Neural progenitor cell (in vitro differentiated cells): ENCODE measurements around the gene MRC2. TPM values are rescaled to one million over a fixed set of nuclear protein-coding genes. Genes with fewer than 3 reads are reported as not detected.
A peak's percentile ranks its signal among the peaks of the same experiment; 100 is the strongest.

ENCODE experiments used
- DNase-seq: peaks from one replicate; pipeline ENCODE4 v3.0.0-alpha.2; 2016; ENCODE audit warnings: low spot score
- H2AFZ ChIP-seq: fragments of 200-600 bp; sonication (generic); replicated peaks from 2 replicates; pipeline ENCODE4 v1.6.1; 2016; ENCODE audit warnings: antibody characterized with exemption
- H3F3A ChIP-seq: fragments of 200-600 bp; sonication (generic); 2 replicates; pipeline ENCODE4 v1.6.1; 2016; ENCODE audit warnings: antibody characterized with exemption, low read depth
- H3K27ac ChIP-seq: fragments of 200-600 bp; sonication (generic); 2 replicates; pipeline ENCODE4 v1.5.1; 2016; ENCODE audit warnings: mild to moderate bottlenecking
- H3K27me3 ChIP-seq: fragments of 200-600 bp; sonication (generic); 2 replicates; pipeline ENCODE4 v1.6.1; 2016; ENCODE audit warnings: mild to moderate bottlenecking, moderate library complexity
- H3K36me3 ChIP-seq: fragments of 200-600 bp; sonication (generic); 2 replicates; pipeline ENCODE4 v1.5.1; 2016
- H3K4me1 ChIP-seq: fragments of 200-600 bp; sonication (generic); 2 replicates; pipeline ENCODE4 v1.6.1; 2016; ENCODE audit warnings: mixed run types
- H3K4me2 ChIP-seq: fragments of 200-600 bp; sonication (generic); 2 replicates; pipeline ENCODE4 v1.6.1; 2016
- H3K4me3 ChIP-seq: fragments of 200-600 bp; sonication (generic); 2 replicates; pipeline ENCODE4 v1.5.1; 2016
- H3K79me2 ChIP-seq: fragments of 200-600 bp; sonication (generic); 2 replicates; pipeline ENCODE4 v1.6.1; 2016; ENCODE audit warnings: low read depth
- H3K9ac ChIP-seq: fragments of 200-600 bp; sonication (generic); 2 replicates; pipeline ENCODE4 v1.6.1; 2016
- H3K9me3 ChIP-seq: fragments of 200-600 bp; sonication (generic); 2 replicates; pipeline ENCODE4 v1.5.1; 2016; ENCODE audit warnings: low read depth
- H4K20me1 ChIP-seq: fragments of 200-600 bp; sonication (generic); 2 replicates; pipeline ENCODE4 v1.6.1; 2016; ENCODE audit warnings: low read depth
- H3K27ac Mint-ChIP-seq: 3 replicates; pipeline ENCODE4 v1.8.0; 2021; ENCODE audit warnings: mixed read lengths
- H3K27me3 Mint-ChIP-seq: 2 replicates; pipeline ENCODE4 v1.8.0; 2022; ENCODE audit warnings: low read depth, mild to moderate bottlenecking, inconsistent platforms, moderate library complexity, mixed read lengths; ENCODE audit not compliant: insufficient read depth
- H3K36me3 Mint-ChIP-seq: 3 replicates; pipeline ENCODE4 v1.8.0; 2021; ENCODE audit warnings: mixed read lengths
- H3K4me1 Mint-ChIP-seq: 3 replicates; pipeline ENCODE4 v1.8.0; 2021; ENCODE audit warnings: mixed read lengths
- H3K4me3 Mint-ChIP-seq: 3 replicates; pipeline ENCODE4 v1.8.0; 2021; ENCODE audit warnings: mild to moderate bottlenecking, moderate library complexity, mixed read lengths
- H3K9me3 Mint-ChIP-seq: 3 replicates; pipeline ENCODE4 v1.8.0; 2020; ENCODE audit warnings: mixed read lengths
- CTCF ChIP-seq: fragments of 200-600 bp; sonication (generic); IDR thresholded peaks from 2 replicates; pipeline ENCODE4 v1.5.1; 2017; ENCODE audit warnings: antibody characterized with exemption, mild to moderate bottlenecking
- EZH2 ChIP-seq: fragments of 200-600 bp; sonication (generic); IDR thresholded peaks from 2 replicates; pipeline ENCODE4 v1.6.1; 2017; ENCODE audit warnings: antibody characterized with exemption, mild to moderate bottlenecking, moderate library complexity
- EZH2phosphoT487 ChIP-seq: fragments of 200-600 bp; sonication (generic); IDR thresholded peaks from 2 replicates; pipeline ENCODE4 v1.6.1; 2017; ENCODE audit warnings: antibody characterized with exemption
- total RNA-seq: library from RNA; depleted of rRNA; stranded (reverse); fragments of >200 nt; gene quantifications from 2 replicates; pipeline ENCODE4 v1.2.3, GENCODE V29; 2015; ENCODE audit warnings: low replicate concordance

The MRC2 gene
- total RNA-seq, 1 donor from 2014 or later: 24.6 TPM

- no peaks in the 10 kb centered on the region for H3K79me2 ChIP-seq
- DNase-seq: no peak
- no peaks in the 10 kb centered on the region for H4K20me1 ChIP-seq
- H3K9me3 ChIP-seq: no peaks in the 10 kb centered on the region
- H3K36me3 Mint-ChIP-seq: peaks cover 13% of the 10 kb centered on the region
- peaks cover 27% of the 10 kb centered on the region for H3F3A ChIP-seq
- H3K4me2 ChIP-seq: no peak overlapping the region
- no peaks in the 10 kb centered on the region for H3K36me3 ChIP-seq
- peaks cover 4% of the 10 kb centered on the region for H3K27me3 Mint-ChIP-seq
- no peak overlapping the region for H3K9ac ChIP-seq
- H2AFZ ChIP-seq: no peak overlapping the region
- peak overlapping the region; percentile 87 for H3K27ac Mint-ChIP-seq
- H3K27ac ChIP-seq: peak overlapping the region; percentile 53
- no peaks in the 10 kb centered on the region for H3K27me3 ChIP-seq
- H3K4me3 Mint-ChIP-seq: peak overlapping the region; percentile 55
- H3K9me3 Mint-ChIP-seq: no peaks in the 10 kb centered on the region
- no peak for TF ChIP-seq EZH2
- TF ChIP-seq CTCF: no peak
- no peak for TF ChIP-seq EZH2phosphoT487
- H3K4me3 ChIP-seq: no peak overlapping the region
- H3K4me1 Mint-ChIP-seq: peaks cover 27% of the 10 kb centered on the region
- peaks cover 22% of the 10 kb centered on the region for H3K4me1 ChIP-seq
Measured at GRCh38 chr17:62618647-62619416, 8.6 kb upstream of the MRC2 start.

- Mint-ChIP-seq H3K9me3 (no peaks in the 10 kb centered on the region), H3K27me3 (peaks cover 7% of the 10 kb centered on the region), H3K4me1 (peaks cover 27% of the 10 kb centered on the region)
Measured at GRCh38 chr17:62619417-62620155, 7.9 kb upstream of the MRC2 start.

GRCh38 chr17:62621223-62621622 is 6.2 kb upstream of the MRC2 start:
- peaks cover 10% of the 10 kb centered on the region for H3K27me3 Mint-ChIP-seq
- H3K27ac Mint-ChIP-seq: no peak overlapping the region
- no peak for DNase-seq
- no peak overlapping the region for H3K4me3 Mint-ChIP-seq
- H3K4me1 ChIP-seq: peaks cover 32% of the 10 kb centered on the region
- H3K27ac ChIP-seq: no peak overlapping the region
- peaks cover 39% of the 10 kb centered on the region for H3F3A ChIP-seq
- TF ChIP-seq CTCF: no peak
- no peak for TF ChIP-seq EZH2
- no peak for TF ChIP-seq EZH2phosphoT487
- H3K9me3 Mint-ChIP-seq: no peaks in the 10 kb centered on the region
- no peaks in the 10 kb centered on the region for H3K36me3 ChIP-seq
- H4K20me1 ChIP-seq: no peaks in the 10 kb centered on the region
- no peak overlapping the region for H3K4me3 ChIP-seq
- no peaks in the 10 kb centered on the region for H3K9me3 ChIP-seq
- H3K4me1 Mint-ChIP-seq: peaks cover 34% of the 10 kb centered on the region
- H3K27me3 ChIP-seq: no peaks in the 10 kb centered on the region
- H3K36me3 Mint-ChIP-seq: peaks cover 2% of the 10 kb centered on the region
- no peak overlapping the region for H3K4me2 ChIP-seq
- no peak overlapping the region for H3K9ac ChIP-seq
- no peak overlapping the region for H2AFZ ChIP-seq
- no peaks in the 10 kb centered on the region for H3K79me2 ChIP-seq

More at GRCh38 chr17:62619417-62620155, 7.9 kb upstream of the MRC2 start:
- no peak for TF ChIP-seq EZH2phosphoT487
- TF ChIP-seq EZH2: no peak
- TF ChIP-seq CTCF: no peak
- Histone ChIP-seq H3K79me2 (no peaks in the 10 kb centered on the region), H3K27ac (peak overlapping the region; percentile 53), H3K9ac (no peak overlapping the region), H3K4me1 (peaks cover 22% of the 10 kb centered on the region), H3K36me3 (no peaks in the 10 kb centered on the region), H3K4me2 (no peak overlapping the region), H3F3A (peaks cover 27% of the 10 kb centered on the region), H3K27me3 (no peaks in the 10 kb centered on the region), H2AFZ (no peak overlapping the region), H3K9me3 (no peaks in the 10 kb centered on the region), H4K20me1 (no peaks in the 10 kb centered on the region), H3K4me3 (no peak overlapping the region)
- DNase-seq: no peak
- Mint-ChIP-seq H3K4me3 (no peak overlapping the region), H3K36me3 (peaks cover 9% of the 10 kb centered on the region), H3K27ac (peak overlapping the region; percentile 33)
